ENCODE measurements around the gene BIRC2.

GRCh38 chr11:102322560-102322959 lies 24.5 kb upstream of the BIRC2 start:
- TF ChIP-seq CTCF (conservative IDR thresholded peaks at IDR 0.05 in 1 of 2, IDR thresholded peaks at IDR 0.05 in 1 of 2; ENCODE audit: low read depth in 1 of 2, low read length in 2 of 2): no peak
- no peak for TF ChIP-seq EZH2 (IDR thresholded peaks at IDR 0.05; ENCODE audit: low read length, missing control alignments)
